ENCODE measurements around the gene VWA8. TPM values are rescaled to one million over a fixed set of nuclear protein-coding genes. Genes with fewer than 3 reads are reported as not detected.

Gene VWA8
- total and polyA plus RNA-seq, 2 of the 8 experiments (the other 6 are each of a cell fraction or from before 2014, with no cell fraction given): 5.9 to 19.6 TPM

- H2BK120ac ChIP-seq (replicated peaks; ENCODE audit: low read depth, low read length): no peak overlapping the region
- ChIA-PET POLR2A (ENCODE audit: partially characterized antibody) (no interaction called here), CTCF (ENCODE audit: partially characterized antibody) (no interaction called here)
- no peak overlapping the region for H3K18ac ChIP-seq (ENCODE audit: extremely low read depth, low read length)
- H3K36me3 ChIP-seq (ENCODE audit: control insufficient read depth in 2 of 4, insufficient read depth in 4 of 4, low read length in 3 of 4): peaks cover 0 to 11% (median 1%) of the 10 kb centered on the region in 4 experiments; a peak in 2 of 8 replicates
- no peak overlapping the region for H3K23ac ChIP-seq (ENCODE audit: insufficient read length)
- H3K4ac ChIP-seq (replicated peaks; ENCODE audit: insufficient read length, low read depth, low read length): no peak overlapping the region
- no peak overlapping the region for H3K56ac ChIP-seq (replicated peaks; ENCODE audit: insufficient read length, low read depth, low read length)
- H4K5ac ChIP-seq (ENCODE audit: insufficient read length, low read depth, low read length): no peak overlapping the region
- H3K9ac ChIP-seq (replicated peaks in 1 of 4; ENCODE audit: extremely low read depth in 1 of 4, low read depth in 3 of 4, low read length in 3 of 4): no peak overlapping the region
- H2BK12ac ChIP-seq (ENCODE audit: low read depth, low read length): no peak overlapping the region
- H4K20me1 ChIP-seq (replicated peaks in 1 of 2; ENCODE audit: control insufficient read depth in 1 of 2, insufficient read depth in 2 of 2, low read length in 2 of 2): no peaks in the 10 kb centered on the region
- H2AFZ ChIP-seq (ENCODE audit: low read length): no peak overlapping the region
- H2AK5ac ChIP-seq (ENCODE audit: low read depth, low read length): no peak overlapping the region
- TF ChIP-seq RXRA (IDR thresholded peaks at IDR 0.05; ENCODE audit: insufficient read depth, low read depth, low read length) (no peak), CHD1 (IDR thresholded peaks at IDR 0.05; ENCODE audit: low read depth, low read length) (no peak), RFX5 (IDR thresholded peaks at IDR 0.05; ENCODE audit: borderline replicate concordance, low read depth, low read length) (no peak), ATF3 (IDR thresholded peaks at IDR 0.05; ENCODE audit: insufficient read depth, low read depth, low read length) (no peak), ATF2 (IDR thresholded peaks at IDR 0.05; ENCODE audit: low read length) (no peak), POLR2A (IDR thresholded peaks at IDR 0.05; ENCODE audit: control extremely low read depth in 1 of 2, low read depth in 2 of 2, low read length in 2 of 2) (no peak), SIX5 (IDR thresholded peaks at IDR 0.05; ENCODE audit: low read depth, low read length) (no peak), TEAD4 (IDR thresholded peaks at IDR 0.05; ENCODE audit: low read depth, low read length) (no peak)
- DNase-seq (ENCODE audit: low read depth in 1 of 2, low spot score in 2 of 2): no peak
- H3K4me3 ChIP-seq (ENCODE audit: extremely low read depth in 1 of 4, insufficient read depth in 2 of 4, low read depth in 3 of 4, low read length in 4 of 4): no peak overlapping the region
- H3K27me3 ChIP-seq (replicated peaks in 1 of 4; ENCODE audit: control insufficient read depth in 3 of 4, extremely low read depth in 1 of 4, insufficient read depth in 3 of 4, low read length in 3 of 4): no peaks in the 10 kb centered on the region
- H2BK20ac ChIP-seq (ENCODE audit: low read length): no peak overlapping the region
- H3K14ac ChIP-seq (ENCODE audit: insufficient read length): no peak overlapping the region
- WGBS, 2 experiments (ENCODE audit: extremely low coverage in 1 of 2, insufficient coverage in 1 of 2, insufficient read length in 1 of 2, insufficient replicate concordance in 2 of 2, low coverage in 1 of 2, low lambda C conversion rate in 2 of 2, missing lambda C conversion rate in 1 of 2): 95% methylated on average over 1 of the region's 1 CpG; no CpG with 5 or more reads in 1 of the 2 experiments
- H4K8ac ChIP-seq (ENCODE audit: extremely low read depth, insufficient read depth, low read length): no peak overlapping the region
- no peaks in the 10 kb centered on the region for H3K23me2 ChIP-seq (ENCODE audit: low read depth, low read length)
- H2BK5ac ChIP-seq (ENCODE audit: low read depth, low read length): no peak overlapping the region
- no peaks in the 10 kb centered on the region for H3K79me1 ChIP-seq (ENCODE audit: low read depth, low read length)
- H2BK15ac ChIP-seq (ENCODE audit: low read length): no peak overlapping the region
- no peaks in the 10 kb centered on the region for H3K4me1 ChIP-seq (replicated peaks in 1 of 4; ENCODE audit: control insufficient read depth in 3 of 4, insufficient read depth in 4 of 4, low read length in 3 of 4)
- no peak overlapping the region for H4K91ac ChIP-seq (replicated peaks; ENCODE audit: insufficient read length, low read length)
- FAIRE-seq: no peak
- H3K79me2 ChIP-seq (ENCODE audit: control insufficient read depth in 1 of 2, insufficient read depth in 2 of 2, low read length in 2 of 2): no peaks in the 10 kb centered on the region
- no peaks in the 10 kb centered on the region for H3K9me3 ChIP-seq (ENCODE audit: insufficient read depth in 2 of 2, low read depth in 1 of 2, low read length in 1 of 2)
- no peak overlapping the region for H3K27ac ChIP-seq (ENCODE audit: low read depth, low read length)
- H3K4me2 ChIP-seq (ENCODE audit: insufficient read depth in 1 of 2, low read depth in 2 of 2, low read length in 2 of 2): no peak overlapping the region
Measured at GRCh38 chr13:41812237-41812636, 148.7 kb downstream of the VWA8 start.
